Esophagus muscularis mucosa (tissue), 4 donors: ENCODE results near the gene NPAT. TPM values are rescaled to one million over a fixed set of nuclear protein-coding genes. Genes with fewer than 3 reads are reported as not detected.

ENCODE experiments used
- DNase-seq: peaks from one replicate; pipeline ENCODE4 v3.0.0-alpha.2; 2017; ENCODE audit errors: extremely low spot score
- H3K27ac ChIP-seq, 4 donors: fragments of 200-600 bp; sonication (generic); replicated peaks in 1 of 4; 1 replicate in 3 of 4; 2 replicates in 1 of 4; pipeline ENCODE4 v1.5.1; 2016 to 2019; ENCODE audit warnings: mild to moderate bottlenecking in 1 of 4
- H3K27me3 ChIP-seq, 4 donors: fragments of 200-600 bp; sonication (generic); one replicate each; pipeline versions ENCODE4 v1.5.1 to v1.6.0; 2016 to 2019
- H3K36me3 ChIP-seq, 4 donors: fragments of 200-600 bp; sonication (generic); one replicate each; pipeline ENCODE4 v1.5.1; 2016 to 2019
- H3K4me1 ChIP-seq, 4 donors: fragments of 200-600 bp; sonication (generic); one replicate each; pipeline ENCODE4 v1.5.1; 2016 to 2019
- H3K4me3 ChIP-seq, 4 donors: fragments of 200-600 bp; sonication (generic); 1 replicate in 2 of 4; 2 replicates in 2 of 4; pipeline ENCODE4 v1.5.1; 2016 to 2019; ENCODE audit warnings: mild to moderate bottlenecking in 4 of 4, moderate library complexity in 1 of 4
- H3K9me3 ChIP-seq, 4 donors: fragments of 200-600 bp; sonication (generic); 1 replicate in 3 of 4; 2 replicates in 1 of 4; pipeline ENCODE4 v1.5.1; 2016 to 2019
- CTCF ChIP-seq, 3 experiments: fragments of 200-600 bp in 2 of 3; fragments of 450-650 bp in 1 of 3; sonication (generic) in 2 of 3; IDR thresholded peaks; one replicate each; pipeline ENCODE4 v1.5.1; 2017 to 2019; ENCODE audit warnings: antibody characterized with exemption in 3 of 3, mild to moderate bottlenecking in 2 of 3, moderate library complexity in 1 of 3
- EP300 ChIP-seq: sonication (generic); formaldehyde crosslinking; IDR thresholded peaks from one replicate; pipeline ENCODE4 v1.6.1; 2017; ENCODE audit warnings: antibody characterized with exemption
- POLR2A ChIP-seq: fragments of 450-650 bp; IDR thresholded peaks from one replicate; pipeline ENCODE4 v1.6.1; 2017; ENCODE audit warnings: antibody characterized with exemption, moderate library complexity, mild to moderate bottlenecking, low read depth
- POLR2AphosphoS5 ChIP-seq, 2 donors: sonication (generic); formaldehyde crosslinking; IDR thresholded peaks; one replicate each; pipeline ENCODE4 v1.6.1; 2017; ENCODE audit warnings: antibody characterized with exemption in 2 of 2
- whole genome bisulfite sequencing: methylation state at CpG from one replicate; pipeline ENCODE4 v1.1.5; 2018; 5-methylcytosine and 5-hydroxymethylcytosine counted together
- intact Hi-C: fragments of 100-400 bp; cut with DNase I; formaldehyde crosslinking; loops from one replicate; pipeline ENCODE4 v1.15.1; 2023
- total RNA-seq, 4 donors: library from RNA; depleted of rRNA; stranded (reverse); fragments of >200 nt; gene quantifications; one replicate each; pipeline versions ENCODE4 v1.1.0 to v1.2.1, GENCODE V29; 2016

The NPAT gene
- total RNA-seq, 4 donors from 2014 or later: 10.4 to 13.7 (median 10.7) TPM

GRCh38 chr11:108224911-108225786 is 2.7 kb upstream of the NPAT start:
- no peak for DNase-seq
- H3K4me3 ChIP-seq: peak overlapping the region in 3 of 4 donors; percentile 25 to 82 (median 76)
- intact Hi-C loops: loop anchor here (10.0 kb wide), 1 partner anchor 440 kb away; the partner anchor contains the start of gene DDX10

GRCh38 chr11:108224366-108224765 is 1.9 kb upstream of the NPAT start:
- no peak for DNase-seq
- intact Hi-C loops: loop anchor here (10.0 kb wide), 1 partner anchor 440 kb away; the partner anchor contains the start of gene DDX10
- H3K4me3 ChIP-seq: peak overlapping the region; percentile 68 to 82 (median 77)
- peaks cover 0 to 18% (median 10%) of the 10 kb centered on the region in 4 donors for H3K36me3 ChIP-seq
- H3K27ac ChIP-seq: peak overlapping the region; percentile 90 to 95 (median 94)
- no peaks in the 10 kb centered on the region for H3K9me3 ChIP-seq
- H3K27me3 ChIP-seq: no peaks in the 10 kb centered on the region
- TF ChIP-seq EP300 (no peak), CTCF (IDR thresholded peaks at IDR 0.05) (no peak), POLR2AphosphoS5 (IDR thresholded peaks at IDR 0.05) (no peak)
- 72% methylated on average over 4 of the region's 4 CpGs for WGBS
- peaks cover 30 to 44% (median 42%) of the 10 kb centered on the region in 4 donors for H3K4me1 ChIP-seq

More at GRCh38 chr11:108224911-108225786, 2.7 kb upstream of the NPAT start:
- 89% methylated on average over 14 of the region's 14 CpGs for WGBS
- H3K36me3 ChIP-seq: peaks cover 0 to 26% (median 17%) of the 10 kb centered on the region in 4 donors
- H3K4me1 ChIP-seq: peaks cover 29 to 39% (median 38%) of the 10 kb centered on the region in 4 donors
- TF ChIP-seq CTCF (IDR thresholded peaks at IDR 0.05) (no peak), POLR2AphosphoS5 (IDR thresholded peaks at IDR 0.05) (no peak), EP300 (no peak), POLR2A (no peak)
- no peaks in the 10 kb centered on the region for H3K9me3 ChIP-seq
- H3K27me3 ChIP-seq: no peaks in the 10 kb centered on the region
- peak overlapping the region; percentile 49 to 95 (median 92) for H3K27ac ChIP-seq

GRCh38 chr11:108223348-108224149 is 1.1 kb upstream of the NPAT start:
- H3K4me1 ChIP-seq: peaks cover 30 to 44% (median 42%) of the 10 kb centered on the region in 4 donors
- no peak for TF ChIP-seq POLR2A
- no peak for TF ChIP-seq POLR2AphosphoS5 (IDR thresholded peaks at IDR 0.05)
- TF ChIP-seq CTCF (IDR thresholded peaks at IDR 0.05): no peak
- TF ChIP-seq EP300: no peak
- no peak for DNase-seq
- H3K27me3 ChIP-seq: no peaks in the 10 kb centered on the region
- peak overlapping the region; percentile 90 to 95 (median 94) for H3K27ac ChIP-seq
- intact Hi-C loops: loop anchor here (2.0 to 10.0 kb wide), 2 partner anchors 103 to 441 kb away; partner anchors contain the start of genes ACAT1 and DDX10
- no peaks in the 10 kb centered on the region for H3K9me3 ChIP-seq
- WGBS: 10% methylated on average over 19 of the region's 20 CpGs
- H3K36me3 ChIP-seq: peaks cover 0 to 10% (median 4%) of the 10 kb centered on the region in 4 donors
- peak overlapping the region; percentile 68 to 82 (median 77) for H3K4me3 ChIP-seq

- H3K4me1 ChIP-seq: peaks cover 30 to 44% (median 42%) of the 10 kb centered on the region in 4 donors
- no peak for DNase-seq
- intact Hi-C loops: loop anchor here (2.0 to 10.0 kb wide), 2 partner anchors 101 to 443 kb away; partner anchors contain the start of genes ACAT1 and DDX10
Observed at GRCh38 chr11:108221911-108222573, 396 bp downstream of the NPAT start.

More at GRCh38 chr11:108221911-108222573, 396 bp downstream of the NPAT start:
- under 1% methylated on average over 21 of the region's 29 CpGs for WGBS
- Histone ChIP-seq H3K4me3 (peak overlapping the region; percentile 68 to 82 (median 77)), H3K36me3 (no peaks in the 10 kb centered on the region), H3K9me3 (no peaks in the 10 kb centered on the region), H3K27me3 (no peaks in the 10 kb centered on the region), H3K27ac (peak overlapping the region; percentile 90 to 95 (median 94))
- no peak for TF ChIP-seq CTCF (IDR thresholded peaks at IDR 0.05)
- TF ChIP-seq EP300: no peak
- TF ChIP-seq POLR2AphosphoS5 (IDR thresholded peaks at IDR 0.05): no peak
- no peak for TF ChIP-seq POLR2A
